GM21526 (cell line): ENCODE results near the gene IFIH1.

Source experiments
- ATAC-seq: cut with Tn5 transposase; IDR thresholded peaks from one replicate; pipeline ENCODE4 v1.9.1; 2021; ENCODE audit warnings: moderate library complexity; ENCODE audit not compliant: unreplicated experiment, low FRiP score

Gene IFIH1

DNA sequence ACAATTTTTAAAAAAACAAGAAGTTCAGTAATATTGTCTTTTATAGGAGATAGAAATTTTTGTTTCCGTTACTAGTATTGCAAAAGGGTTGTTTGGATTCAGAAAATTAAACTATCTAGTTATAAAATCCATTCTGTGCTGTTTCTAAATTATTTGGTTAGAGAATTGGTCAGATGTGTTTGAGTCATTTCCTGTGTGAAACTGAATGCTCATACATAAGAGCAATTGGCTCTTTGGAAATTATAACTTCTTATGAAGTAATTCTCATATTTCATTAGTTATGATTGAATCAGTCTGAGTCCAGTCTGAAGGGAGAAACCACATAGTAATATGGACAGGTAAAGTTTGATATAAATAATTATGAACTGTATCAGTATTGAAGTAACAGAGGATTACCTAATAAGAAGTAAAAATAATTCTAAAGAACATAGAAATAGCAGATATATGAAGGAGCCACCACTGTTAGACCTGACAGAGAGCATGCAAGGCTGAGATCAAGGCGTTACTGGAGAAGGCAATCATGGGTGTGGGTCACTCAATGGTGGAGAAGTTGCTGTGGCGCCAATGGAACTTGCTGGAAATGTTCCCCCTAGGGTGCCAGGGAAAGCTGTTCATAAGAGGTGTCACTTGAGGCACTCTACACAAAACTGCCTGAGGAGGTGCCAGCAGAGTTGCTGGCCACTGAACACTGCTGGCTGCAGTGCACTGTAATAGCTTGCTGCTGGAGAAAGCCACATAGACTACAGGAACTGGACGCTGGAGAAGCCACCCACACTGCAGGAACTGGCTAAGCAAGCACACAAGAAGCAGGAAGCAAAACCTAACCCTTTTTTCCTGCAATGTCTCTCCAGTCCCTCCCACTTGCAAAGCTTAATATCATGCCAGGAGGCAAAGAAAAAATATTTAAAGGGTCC is 57.2 kb downstream of the IFIH1 start:
- ATAC-seq = no peak

DNA sequence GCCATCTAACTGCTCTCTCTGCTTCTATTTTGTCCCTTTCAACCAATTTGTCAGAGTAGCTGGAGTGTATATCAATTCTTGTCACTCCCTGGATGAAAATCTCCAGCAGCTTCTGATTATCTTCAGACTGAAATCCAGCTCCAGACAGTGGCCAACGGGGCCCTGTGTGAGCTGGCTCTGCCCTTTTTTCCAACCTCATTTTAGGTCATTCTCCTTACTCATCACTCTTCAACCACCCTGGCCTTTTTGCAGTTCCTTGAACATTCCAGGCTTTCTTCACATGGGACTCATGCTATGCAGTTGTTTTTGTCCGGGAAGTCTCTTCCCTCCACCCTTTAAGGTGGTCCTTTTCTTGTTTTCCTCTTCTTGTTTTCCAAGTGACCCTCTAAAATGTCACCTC is 59.8 kb downstream of the IFIH1 start:
- ATAC-seq = no peak

- no peak for ATAC-seq
Measured at GRCh38 chr2:162258169-162258568, 60.3 kb downstream of the IFIH1 start.

DNA sequence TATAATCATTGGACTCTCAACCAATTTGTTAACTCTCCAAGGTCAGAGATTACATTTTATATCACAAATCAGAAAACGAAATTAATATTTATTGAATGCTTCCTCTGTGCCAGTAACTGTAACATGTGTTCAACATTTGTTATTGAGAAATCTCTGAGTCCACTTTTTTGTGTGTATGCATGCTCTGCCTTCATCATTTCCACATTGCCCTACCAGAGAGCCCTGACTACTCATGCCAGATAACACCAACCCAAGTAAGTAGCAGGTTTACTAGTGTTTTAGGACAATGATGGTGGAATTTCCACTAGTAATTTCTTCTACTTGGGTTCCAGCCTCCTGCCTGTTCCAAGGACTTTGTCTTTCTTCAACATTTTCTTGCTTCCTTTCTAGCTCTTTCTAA is 61.1 kb downstream of the IFIH1 start:
- no peak for ATAC-seq

DNA sequence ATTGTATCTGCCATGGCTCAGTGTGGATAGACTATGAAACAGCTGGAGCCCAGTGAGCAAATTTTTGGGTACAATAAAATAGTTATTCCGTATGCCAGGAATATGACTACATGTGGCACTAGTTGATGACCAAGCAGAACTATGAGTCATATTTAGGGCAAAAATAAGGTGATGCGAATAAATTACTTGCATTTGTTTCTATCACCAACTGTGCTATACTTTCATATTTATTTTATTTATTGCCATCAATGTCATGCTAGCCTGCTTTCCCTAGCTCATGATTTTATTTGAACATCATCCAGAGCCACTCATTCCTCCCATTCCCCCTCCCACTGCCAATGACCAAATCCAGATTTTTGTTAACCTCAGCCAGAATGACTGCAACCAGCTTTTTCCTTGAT is 61.9 kb downstream of the IFIH1 start:
- no peak for ATAC-seq

GRCh38 chr2:162254236-162254871 is 64.1 kb downstream of the IFIH1 start:
- no peak for ATAC-seq

DNA sequence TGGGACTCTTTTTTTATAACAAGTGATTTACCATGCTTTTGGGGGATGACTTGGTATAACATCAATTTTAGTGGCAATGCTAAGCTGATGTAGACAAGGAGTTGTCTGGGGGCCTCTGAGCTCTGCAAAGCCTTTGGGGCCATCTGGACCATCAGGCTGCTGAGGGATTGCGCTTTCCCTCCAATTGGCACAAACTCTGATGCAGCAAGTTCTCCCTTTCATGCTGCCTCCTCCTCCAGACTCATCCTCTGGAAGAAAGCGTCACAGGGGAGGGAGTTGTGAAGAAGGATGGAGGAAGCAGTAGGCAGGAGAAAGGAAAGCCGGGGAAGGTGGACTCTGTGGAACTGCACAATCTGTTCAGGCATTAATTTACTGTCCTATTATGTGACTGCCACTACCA is 65.0 kb downstream of the IFIH1 start:
- ATAC-seq = no peak

DNA sequence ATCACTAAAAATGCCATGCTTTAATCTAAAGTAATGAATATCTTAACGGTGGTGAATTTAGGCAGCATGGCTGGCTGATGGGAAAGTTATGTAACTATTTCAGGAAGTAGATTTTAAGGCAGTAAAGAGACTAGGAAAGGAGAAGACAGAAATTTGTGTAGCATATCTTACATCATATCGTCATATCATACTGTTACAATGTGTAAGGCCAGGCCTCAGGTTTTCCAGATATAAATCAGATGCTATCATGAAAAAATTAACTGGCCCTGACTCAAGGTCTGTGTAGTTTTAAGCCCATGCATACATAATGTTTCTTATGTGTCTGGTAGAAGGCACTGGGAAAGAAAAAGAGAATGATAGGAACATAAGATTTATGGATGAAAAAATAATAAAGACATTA is 66.3 kb downstream of the IFIH1 start:
- ATAC-seq = no peak

- ATAC-seq = no peak
Measured at GRCh38 chr2:162245781-162246180, 72.7 kb downstream of the IFIH1 start.

- no peak for ATAC-seq
Measured at GRCh38 chr2:162245061-162245460, 73.4 kb downstream of the IFIH1 start.

- ATAC-seq = no peak
Measured at GRCh38 chr2:162244541-162245031, 73.9 kb downstream of the IFIH1 start.

DNA sequence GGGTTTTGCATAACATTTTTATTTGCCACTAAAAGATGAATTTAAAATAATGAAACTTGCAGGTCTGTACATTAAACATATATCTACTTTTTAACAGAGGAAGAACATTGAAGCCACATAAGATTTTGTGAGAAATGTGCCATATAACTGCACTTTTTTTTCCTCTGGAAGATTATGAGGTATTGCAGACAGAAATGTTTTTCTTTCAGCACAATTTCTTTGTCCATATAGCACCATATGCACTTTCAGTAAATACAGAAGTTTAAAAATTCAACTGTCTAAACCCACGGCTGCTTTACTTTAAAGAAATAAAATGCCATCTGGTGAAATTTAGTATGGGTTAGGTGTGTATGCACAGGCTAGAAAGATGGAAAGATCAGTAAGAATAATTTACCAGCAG is 74.8 kb downstream of the IFIH1 start:
- ATAC-seq = no peak

DNA sequence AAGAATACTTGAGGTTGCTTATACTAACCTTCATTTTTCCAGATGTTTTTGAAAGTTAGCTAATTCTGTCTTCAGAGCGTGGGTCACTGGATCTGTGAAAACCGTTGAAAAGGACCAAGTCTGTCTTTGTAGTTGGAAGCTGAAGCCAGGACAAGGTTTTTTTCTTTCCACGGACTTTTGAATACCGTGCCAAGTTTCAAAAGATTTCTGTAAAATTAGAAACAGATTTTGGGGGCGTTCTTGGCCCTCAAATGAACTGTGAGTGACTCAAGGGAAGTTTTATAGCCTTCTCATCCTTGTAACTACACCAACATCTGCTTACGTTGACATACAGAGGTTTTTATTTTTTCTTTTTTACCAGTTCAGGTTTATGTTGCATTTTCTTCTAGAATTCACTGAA is 75.2 kb downstream of the IFIH1 start, which contains the start of gene FAP:
TSS of gene FAP (minus strand) at position 152 of the 400 bp plus-strand sequence. CDS start at position 34, 118 bp downstream.
- no peak for ATAC-seq

GRCh38 chr2:162242586-162243280 is 75.8 kb downstream of the IFIH1 start:
- no peak for ATAC-seq

DNA sequence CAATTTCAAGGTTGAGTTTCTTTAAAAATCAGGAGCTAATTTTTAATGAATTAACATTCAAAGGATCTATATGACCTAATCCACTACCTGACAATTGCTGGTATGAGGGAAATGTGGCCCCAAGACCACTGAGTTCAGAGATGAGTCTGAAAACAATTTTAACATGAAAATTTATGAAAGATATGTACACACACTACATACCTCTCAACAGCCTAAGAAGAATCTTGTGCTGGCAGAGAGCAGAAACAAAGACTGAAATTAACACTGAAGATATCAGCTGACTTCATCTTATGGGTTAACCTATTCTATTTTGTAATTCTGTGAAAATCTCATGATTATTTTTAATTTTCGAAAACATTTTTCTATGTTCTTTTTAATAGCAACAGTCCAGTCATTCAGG is 76.9 kb downstream of the IFIH1 start:
- ATAC-seq = no peak

DNA sequence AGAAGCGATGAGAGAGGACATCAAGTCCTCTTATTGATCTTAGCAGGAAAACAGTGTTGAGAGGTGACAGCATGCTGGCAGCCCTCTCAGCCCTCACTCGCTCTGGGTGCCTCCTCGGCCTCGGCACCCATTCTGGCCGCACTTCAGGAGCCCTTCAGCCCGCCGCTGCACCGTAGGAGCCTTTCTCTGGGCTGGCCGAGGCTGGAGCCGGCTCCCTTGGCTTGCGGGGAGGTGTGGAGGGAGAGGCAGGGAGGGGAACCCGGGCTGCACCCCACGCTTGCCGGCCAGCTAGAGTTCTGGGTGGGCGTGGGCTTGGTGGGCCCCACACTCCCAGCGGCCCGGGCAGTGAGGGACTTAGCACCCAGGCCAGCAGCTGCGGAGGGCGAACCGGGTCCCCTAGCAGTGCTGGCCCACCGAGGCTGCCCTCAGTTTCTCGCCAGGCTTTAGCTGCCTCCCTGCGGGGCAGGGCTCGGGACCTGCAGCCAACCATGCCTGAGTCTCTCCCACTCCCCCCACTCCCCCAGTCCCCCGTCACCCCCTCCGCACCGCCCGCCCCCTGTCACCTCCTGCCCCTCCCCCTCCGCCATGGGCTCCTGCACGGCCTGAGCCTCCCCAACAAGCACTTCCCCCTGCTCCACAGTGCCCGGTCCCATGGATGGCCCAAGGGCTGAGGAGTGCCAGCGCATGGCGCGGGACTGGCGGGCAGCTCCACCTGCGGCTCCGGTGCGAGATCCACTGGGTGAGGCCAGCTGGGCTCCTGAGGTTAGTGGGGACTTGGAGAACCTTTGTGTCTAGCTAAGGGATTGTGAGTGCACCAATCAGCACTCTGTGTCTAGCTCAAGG is 83.6 kb downstream of the IFIH1 start:
- no peak for ATAC-seq

DNA sequence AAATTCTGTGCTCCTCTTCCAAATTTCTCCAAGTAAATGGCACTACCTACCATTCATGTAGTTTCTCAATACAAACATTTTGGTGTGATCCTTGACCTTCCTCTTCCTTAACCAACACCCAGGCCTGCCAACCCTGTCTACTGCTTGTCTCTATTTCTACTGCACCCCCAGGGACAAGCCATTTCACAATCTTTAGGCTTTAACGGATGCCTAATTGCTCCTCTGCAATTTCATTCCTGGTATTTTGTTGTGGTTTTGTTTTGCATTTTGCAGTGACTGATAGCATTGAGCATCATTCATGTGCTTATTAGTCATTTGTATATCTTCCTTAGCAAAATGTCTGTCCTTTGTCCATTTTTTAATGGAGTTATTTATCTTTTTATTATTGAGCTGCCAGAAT is 85.3 kb downstream of the IFIH1 start:
- no peak for ATAC-seq

DNA sequence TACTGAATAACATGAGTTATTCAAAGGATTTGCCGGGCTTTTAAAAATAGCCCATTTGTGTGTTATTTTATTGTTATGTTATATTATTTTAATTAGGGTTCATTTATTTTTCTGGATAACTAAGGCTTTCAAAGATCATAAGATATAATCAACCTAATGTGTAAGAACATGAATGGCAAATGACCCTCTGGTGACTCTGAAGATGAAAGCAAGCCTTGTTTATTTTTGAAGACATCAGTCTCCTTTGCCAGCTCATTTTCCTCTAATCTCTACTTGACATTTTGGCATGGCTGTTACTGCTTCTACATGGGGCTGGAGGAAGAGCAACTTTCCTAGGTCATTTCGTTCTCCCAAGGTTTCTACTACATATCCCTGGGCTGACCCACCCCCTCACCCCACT is 85.8 kb downstream of the IFIH1 start:
- ATAC-seq = no peak

DNA sequence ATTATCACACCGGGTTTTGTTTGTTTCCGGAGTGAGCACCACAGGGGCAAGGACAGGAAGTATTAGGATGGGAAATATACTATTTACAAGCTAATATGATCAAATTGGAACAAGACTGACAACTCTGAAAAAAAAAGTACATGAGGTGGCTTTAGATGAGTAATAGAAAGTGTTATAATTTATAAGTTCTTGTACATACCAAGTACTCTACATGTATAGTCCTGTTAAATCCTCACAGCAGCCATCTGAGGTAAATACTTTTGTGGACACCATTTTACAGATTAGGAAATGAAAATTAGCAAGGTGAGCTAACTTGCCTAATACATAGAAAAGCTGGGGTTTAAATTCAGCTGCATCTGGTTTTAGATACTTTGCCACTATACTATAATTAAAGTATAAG is 86.5 kb downstream of the IFIH1 start:
- ATAC-seq = no peak

- ATAC-seq = no peak
Measured at GRCh38 chr2:162230761-162231160, 87.7 kb downstream of the IFIH1 start.
